Kidney glomerular epithelial cell (primary cell): ENCODE measurements around the gene GCN1.

Experiments
- DNase-seq: peaks from one replicate; lab custom pipeline; 2025; lab: John Stamatoyannopoulos, UW

The GCN1 gene

GRCh38 chr12:120229487-120230325 lies 35.2 kb upstream of the GCN1 start:
- peak; percentile 40 for DNase-seq

DNA sequence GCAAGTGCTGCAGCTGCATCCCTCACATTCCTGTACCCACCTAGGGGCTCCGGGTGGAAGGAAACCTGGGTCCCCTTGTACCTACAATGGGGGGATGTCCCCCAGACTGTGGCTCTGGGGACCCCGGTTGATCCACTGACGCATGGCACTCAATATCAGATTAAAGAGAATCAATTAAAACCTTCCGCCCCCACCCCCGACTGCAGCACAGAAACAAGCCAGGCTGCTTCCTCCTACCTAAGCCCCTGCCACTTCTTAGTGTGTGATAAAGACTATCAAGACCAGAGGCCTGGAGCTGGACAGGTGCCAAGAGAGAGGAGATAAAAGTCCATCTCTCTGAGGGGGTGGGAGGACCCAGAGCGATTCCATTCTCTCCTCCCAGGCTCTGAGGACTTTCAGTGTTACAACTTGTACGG lies 34.6 kb upstream of the GCN1 start:
- peak; percentile 40 for DNase-seq

GRCh38 chr12:120228291-120229070 lies 34.0 kb upstream of the GCN1 start:
- peak; percentile 69 for DNase-seq

DNA sequence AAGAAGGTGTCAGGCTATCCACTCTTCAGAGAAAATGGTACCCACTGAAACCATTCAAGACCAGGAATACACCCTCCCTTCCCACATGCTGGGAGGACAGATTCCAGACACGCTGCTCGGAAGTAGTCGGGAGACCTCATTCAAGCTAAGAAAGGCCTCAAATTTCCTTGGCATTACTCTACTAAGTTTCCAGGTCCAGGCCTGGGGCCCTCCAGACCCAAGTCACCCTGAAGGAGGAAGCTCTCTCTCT lies 33.5 kb upstream of the GCN1 start:
- DNase-seq: no peak

DNA sequence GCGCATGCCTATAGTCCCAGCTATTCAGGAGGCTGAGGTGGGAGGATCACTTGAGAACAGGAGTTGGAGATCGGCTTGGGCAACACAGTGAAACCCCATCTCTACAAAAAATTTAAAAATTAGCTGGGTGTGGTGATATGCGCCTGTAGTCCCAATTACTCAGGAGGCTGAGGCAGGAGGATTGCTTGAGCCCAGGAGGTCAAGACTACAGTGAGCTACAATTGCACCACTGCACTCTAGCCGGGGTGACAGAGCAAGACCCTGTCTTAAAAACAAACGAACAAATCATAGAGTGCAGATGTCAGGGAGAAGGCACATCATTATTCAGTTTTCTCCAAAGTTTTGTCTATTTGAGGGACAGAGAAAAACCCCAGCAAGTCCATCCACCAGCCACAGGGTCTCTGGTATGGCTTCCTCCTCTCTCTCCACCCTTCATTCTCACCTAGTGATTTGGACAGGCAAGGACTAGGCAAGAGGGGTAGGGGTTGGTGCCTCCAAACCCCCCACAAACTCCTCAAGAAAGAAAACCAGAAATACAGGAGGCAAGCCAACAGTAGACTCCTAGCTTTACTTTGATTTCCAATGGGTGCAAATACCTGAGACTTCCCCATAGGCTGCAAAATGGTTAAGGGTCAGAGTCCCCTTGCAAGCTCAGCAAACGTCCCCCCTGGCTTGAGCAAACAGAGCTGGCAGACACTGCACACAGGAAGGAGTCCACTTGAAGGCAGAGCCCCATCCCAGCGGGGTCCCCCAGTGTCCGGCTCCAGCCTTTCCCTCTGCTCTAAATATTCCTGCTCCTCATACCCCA lies 32.9 kb upstream of the GCN1 start:
- no peak for DNase-seq

DNA sequence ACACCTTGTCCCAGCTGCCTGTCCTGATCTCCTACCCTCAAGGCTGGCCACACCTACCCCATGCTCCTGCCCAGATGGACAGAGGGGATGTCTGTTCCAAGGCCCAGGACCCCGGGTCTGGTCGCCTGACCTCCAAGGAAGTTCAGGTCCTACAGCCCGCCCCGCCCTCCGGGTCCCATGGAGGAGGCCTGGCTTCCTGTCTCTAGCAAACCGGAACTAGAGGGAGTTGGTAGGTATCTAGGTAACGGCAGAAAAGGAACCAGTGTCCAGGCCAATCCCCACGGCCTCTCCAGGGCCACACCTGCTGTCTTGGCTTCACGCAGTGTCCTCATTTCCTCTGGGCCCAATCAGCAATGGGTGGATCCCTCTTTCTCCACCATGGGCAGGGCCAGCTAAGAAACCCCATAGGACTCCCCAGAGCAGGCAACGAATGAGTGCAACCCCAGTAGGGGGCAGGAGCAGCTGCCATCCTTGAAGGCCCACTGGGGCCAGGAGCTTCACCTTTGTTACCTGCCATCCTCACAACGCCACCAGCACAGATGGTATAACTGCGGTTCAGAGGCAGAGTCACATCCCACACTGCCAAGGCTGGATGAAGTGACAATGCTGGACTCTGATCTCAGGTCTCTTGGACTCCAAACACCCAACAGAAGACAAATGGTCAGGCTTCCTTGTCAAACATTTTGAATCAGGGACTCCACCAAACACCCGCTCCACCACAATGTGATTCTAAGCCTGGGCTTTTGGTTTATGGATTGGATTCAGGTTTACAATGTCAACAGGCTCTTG lies 31.5 kb upstream of the GCN1 start:
- no peak for DNase-seq

DNA sequence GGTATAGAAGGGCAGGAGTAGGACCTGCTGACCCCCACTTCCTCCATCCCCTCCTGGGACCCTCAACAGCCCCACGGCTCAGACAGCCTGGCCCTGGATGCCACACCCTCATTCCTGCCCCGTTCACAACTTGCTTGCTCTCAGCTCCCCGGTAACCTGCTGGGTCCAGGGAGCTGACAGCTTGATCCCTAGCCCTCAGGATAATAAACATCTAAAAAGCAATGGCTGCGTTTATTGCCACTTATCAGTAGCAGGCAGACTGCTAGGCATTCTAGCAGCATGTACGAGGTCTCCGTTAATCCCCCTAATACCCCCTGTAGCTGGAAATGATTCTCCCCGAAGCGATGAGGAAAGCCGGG lies 30.7 kb upstream of the GCN1 start:
- DNase-seq: no peak

DNA sequence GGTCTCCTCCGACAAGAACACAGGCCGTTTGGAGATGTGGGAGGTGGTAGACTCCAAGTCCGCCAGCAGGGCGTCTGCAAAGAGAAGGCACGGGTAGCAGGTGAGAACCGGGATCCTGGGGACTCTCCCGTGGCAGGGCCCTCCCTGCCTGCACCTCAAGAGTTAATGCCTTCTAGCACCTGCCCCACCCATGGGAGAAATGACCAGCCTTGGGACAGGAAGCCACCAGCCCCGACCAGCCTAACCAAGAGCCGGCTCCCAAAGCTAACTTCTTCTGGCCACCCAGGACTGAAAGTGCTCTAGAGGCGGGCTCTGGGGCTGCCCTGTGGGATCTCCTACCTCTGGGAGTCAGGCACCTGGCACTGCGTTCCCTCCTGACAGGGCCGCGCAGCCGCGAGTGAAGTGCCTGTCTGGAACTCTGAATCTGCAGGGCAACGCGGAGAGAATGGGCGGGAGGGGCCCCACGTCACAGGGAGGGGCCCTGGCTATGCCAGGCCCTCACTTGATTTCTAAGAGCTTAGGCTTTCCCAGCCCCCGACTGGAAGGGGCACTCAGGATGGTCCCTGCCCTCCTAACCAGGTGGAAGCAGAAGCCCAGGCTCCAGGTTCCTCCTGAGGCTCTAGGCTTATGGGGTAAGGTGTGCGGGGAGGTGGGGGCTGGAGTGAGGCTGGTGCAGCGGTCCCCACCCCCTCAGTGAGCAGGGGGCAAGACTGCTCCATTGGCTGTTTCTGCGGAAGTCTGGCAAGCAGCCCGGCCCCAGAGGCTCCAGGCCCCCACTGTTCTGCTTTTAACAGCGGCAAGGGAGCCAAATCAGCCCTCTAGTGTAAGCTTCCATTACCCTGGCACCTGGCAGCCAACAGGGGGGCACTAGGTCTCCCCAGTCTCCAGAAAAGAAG lies 30.0 kb upstream of the GCN1 start:
- no peak for DNase-seq

DNA sequence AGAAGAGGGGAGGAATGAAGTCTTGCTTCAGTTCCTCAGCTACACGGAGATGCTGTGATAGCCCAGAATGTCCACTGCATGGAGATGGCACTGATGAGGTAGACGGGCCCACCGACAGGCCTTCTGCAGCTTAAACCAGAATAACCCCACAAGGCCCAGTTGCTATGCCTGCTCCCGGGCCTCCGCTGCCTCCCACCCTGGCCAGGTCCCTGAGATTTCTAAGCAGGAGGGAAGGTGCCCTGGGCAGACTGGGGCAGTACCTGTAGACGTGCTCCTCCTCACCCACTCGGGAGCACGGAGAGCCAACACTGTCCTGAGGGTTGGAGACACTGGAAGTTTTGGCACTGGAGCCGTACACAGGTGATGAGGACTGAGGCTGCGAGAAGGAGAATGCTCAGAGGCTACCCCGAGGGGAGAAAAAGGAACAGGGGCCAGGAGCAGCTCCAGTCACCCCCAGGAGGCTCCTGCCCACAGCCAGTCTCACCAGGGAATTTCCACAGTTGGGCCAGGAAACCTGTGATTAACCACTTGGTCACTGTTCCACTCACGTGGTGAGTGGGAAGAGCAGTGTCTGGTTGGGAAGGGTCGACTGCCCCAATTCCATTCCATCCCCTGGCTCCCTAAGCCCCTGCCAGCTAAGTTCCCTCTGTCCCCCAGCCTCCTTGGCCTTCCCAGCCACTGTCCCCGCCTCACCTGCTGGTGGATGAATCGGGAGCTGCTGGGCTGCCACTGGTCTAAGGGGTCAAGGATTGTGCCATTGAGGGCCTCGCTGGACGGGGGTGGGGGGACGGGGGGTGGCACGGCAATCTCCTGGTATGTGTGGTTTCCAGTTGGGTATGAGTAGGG lies 29.2 kb upstream of the GCN1 start:
- DNase-seq: no peak

DNA sequence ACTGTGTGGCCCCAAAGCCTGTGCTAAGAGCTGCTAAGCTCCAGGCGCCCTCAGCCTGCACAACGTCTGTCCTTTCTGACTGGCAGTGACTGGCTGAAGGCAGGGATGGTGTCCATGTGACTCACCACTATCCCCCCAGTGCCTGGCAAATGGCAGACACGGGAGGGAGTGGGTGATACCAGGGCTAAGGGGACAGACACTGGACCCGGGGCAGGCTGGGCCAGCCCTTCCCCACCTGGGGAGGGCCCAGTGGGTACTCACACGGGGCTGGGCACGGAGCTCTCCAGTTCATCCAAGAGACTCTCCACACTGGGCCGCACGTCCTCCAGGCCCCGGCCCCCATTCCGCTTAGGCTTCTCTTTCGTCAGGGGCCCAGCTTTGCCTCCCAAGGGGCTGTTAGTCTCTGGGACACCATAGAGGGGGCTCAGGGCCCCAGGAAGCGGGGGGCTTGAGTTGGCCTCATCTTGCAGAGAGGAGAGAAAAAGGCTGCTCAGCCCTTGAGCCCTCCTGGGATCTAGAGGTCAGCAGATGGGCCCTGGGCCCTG lies 27.8 kb upstream of the GCN1 start:
- no peak for DNase-seq

DNA sequence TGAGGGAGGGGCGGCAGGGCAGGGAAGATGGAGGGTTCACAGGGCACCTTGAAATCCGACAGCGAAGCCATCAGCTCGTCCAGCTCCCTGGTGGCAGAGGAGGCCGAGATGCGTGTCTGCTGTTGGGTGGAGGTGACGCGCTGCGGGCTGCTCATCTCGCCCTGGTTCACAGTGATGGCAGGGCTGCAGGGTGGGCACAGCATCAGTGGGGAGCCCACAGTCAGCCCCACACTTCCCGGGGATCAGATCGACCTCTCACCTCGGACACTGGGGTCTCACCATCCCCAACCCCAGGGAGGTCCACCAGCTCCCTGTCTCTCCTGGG lies 27.0 kb upstream of the GCN1 start:
- no peak for DNase-seq

DNA sequence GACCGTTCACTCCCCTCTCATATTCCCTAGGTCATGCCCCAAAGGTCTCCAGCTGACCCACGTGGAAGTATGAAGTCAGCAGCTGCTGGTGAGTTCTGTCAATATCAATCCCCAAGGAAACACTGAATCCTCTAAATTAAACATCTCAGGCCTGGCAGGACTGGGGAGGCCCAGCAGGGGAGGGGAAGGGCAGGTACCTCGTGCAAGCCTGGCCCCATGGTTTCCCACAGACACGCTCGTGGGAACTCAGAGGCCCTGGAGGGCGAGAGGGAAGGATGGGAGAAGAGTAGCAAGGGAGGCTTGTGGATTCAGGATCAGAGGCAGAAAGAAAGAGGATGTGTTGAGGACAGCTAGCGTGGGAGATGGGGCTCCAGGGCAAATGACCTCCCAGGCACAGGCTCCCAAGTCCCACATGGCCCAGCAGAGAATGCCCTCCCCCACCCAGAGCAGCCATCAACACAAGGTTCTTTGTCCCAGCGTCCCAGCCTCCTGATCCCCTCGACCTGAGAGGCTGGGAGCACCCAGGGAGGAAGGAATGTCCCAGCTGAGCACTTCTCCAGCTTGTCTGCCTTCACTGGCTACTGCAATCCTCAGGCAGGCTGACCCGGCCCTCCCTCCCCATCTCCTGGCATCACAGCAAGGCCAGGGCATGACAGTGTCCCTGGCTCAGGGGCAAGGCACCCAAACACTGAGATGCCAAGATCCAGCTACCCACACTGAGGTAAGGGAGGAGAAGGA lies 26.5 kb upstream of the GCN1 start:
- no peak for DNase-seq

DNA sequence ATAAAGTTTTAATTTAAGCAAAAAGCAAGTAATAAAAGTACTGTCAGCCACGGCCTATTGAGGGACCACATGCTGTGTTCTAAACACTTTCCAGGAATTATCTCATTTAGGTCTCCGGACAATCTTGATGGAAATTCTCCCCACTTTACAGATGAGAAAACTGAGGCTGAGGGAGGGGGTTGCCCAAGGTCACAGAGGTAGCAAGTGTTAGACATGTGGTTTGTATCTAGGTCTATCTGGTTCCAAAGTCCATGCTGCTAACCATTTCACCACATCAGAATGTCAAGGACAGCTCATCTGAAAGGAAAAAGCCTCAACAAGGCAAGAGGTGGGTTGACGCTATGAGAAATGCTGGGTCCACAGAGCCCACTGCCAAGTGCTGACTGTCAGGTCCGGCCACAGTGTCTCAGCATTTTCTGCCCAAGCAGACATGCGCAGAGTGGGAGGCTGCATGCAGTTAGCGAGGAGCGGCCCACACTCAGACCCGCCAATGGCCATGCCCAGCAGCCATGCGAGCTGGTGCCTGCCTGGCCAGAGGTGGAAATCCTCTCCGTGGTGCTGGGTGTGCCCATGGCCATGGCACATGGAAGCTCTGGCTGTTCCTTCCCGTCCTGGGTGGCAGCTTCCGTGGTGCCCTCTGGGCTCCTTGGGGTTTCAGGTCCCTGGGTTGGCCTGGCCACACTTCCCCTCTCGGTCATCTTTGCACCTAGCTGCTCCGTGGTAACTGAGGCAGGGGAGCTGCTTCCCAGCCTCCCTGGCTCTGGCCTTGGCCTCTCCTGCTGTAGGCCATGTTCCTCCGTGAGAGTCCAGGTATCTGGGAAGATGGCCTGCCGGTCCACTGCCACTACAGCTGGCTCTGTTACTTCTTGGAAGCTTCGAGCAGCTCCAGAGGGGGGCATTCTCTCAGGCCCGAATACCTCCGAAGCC lies 24.4 kb upstream of the GCN1 start:
- DNase-seq: no peak

GRCh38 chr12:120216742-120217605 lies 22.5 kb upstream of the GCN1 start:
- DNase-seq: no peak

DNA sequence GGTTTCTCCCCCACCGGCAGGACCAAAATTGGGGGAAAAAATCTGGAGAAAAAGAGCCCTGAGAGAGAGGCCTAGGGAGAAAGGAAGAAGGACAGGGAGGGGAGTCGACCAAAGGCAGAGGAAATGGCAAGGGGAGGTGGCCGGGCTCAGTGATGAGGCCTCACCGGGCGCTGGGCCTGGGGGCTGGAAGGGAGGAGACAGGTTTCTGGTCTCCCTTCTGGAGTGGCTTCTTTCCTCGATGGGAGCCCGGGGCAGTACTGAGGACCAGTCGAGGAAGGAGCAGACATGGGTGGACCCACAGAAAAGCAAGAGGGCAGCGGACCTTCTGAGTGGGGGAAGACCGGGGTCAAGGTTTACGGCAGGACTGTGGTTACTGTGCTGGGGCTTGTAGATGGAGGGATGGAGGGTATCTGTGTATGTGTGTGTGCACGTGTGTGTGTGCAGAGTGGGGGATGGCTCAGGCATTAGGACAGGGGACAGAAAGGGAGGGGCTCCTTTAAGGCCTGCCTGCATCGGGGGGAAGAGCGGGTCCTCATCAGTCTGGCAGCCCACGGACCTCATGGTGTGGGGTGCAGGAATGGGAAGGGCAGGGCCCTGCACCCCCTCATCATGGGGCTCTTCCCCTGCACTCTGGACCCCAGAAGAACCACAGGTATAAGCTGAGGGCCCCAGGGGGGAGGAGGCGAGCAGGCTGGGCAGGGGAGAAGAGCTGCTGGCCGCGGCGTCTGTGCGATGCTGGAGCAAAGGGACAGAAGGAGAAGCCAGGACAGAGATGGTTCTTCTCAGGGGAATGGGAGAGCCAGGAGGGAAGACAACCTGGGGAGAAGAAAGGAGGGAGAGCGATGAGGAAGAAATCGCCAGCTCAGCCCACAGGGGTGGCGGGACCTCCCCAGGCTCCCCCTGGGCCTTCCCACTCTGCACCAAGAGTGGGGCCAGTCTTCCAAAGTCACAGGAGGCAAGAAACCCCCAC lies 21.5 kb upstream of the GCN1 start:
- no peak for DNase-seq

- DNase-seq: no peak
Measured at GRCh38 chr12:120215357-120215735, 20.8 kb upstream of the GCN1 start.
